HG03521 (cell line): ENCODE results near the gene SLC39A9.
"Not testable (repeated sequence)": the region's sequence is repeated elsewhere in the genome, so short reads cannot be mapped to it uniquely, and the experiment has no call there.

Experiments
- ATAC-seq: cut with Tn5 transposase; IDR thresholded peaks from one replicate; pipeline ENCODE4 v1.9.1; 2021; ENCODE audit warnings: mild to moderate bottlenecking, moderate library complexity; ENCODE audit not compliant: unreplicated experiment

SLC39A9 gene

GRCh38 chr14:69473946-69474345, 75.5 kb downstream of the SLC39A9 start:
- no peak for ATAC-seq

GRCh38 chr14:69475194-69475818, 76.8 kb downstream of the SLC39A9 start:
- ATAC-seq, result no peak

GRCh38 chr14:69476824-69477450, 78.4 kb downstream of the SLC39A9 start:
- ATAC-seq, result not testable (repeated sequence)

- not testable (repeated sequence) for ATAC-seq
These were observed 79.6 kb downstream of the SLC39A9 start for GRCh38 chr14:69478055-69478454.

- no peak for ATAC-seq
These were observed 81.2 kb downstream of the SLC39A9 start for GRCh38 chr14:69479696-69480095.

- no peak for ATAC-seq
These were observed 81.6 kb downstream of the SLC39A9 start for GRCh38 chr14:69480136-69480535.

GRCh38 chr14:69481815-69482568, 83.5 kb downstream of the SLC39A9 start:
- ATAC-seq, result peak; percentile 81

GRCh38 chr14:69483765-69484443, 85.4 kb downstream of the SLC39A9 start:
- ATAC-seq, result no peak

- no peak for ATAC-seq
These were observed 86.2 kb downstream of the SLC39A9 start, which contains the start of gene PLEKHD1 for GRCh38 chr14:69484444-69485314. Gene PLEKHD1, plus strand, starts transcription at chr14:69484728. Its CDS starts 238 bp downstream, at chr14:69484966.

GRCh38 chr14:69485315-69485660, 86.8 kb downstream of the SLC39A9 start:
- no peak for ATAC-seq

GRCh38 chr14:69485701-69486100, 87.2 kb downstream of the SLC39A9 start:
- ATAC-seq, result no peak

- no peak for ATAC-seq
These were observed 88.7 kb downstream of the SLC39A9 start for GRCh38 chr14:69487226-69487625.

GRCh38 chr14:69487771-69488170, 89.3 kb downstream of the SLC39A9 start:
- ATAC-seq, result no peak

- no peak for ATAC-seq
These were observed 91.0 kb downstream of the SLC39A9 start for GRCh38 chr14:69489495-69489894.

- no peak for ATAC-seq
These were observed 91.9 kb downstream of the SLC39A9 start for GRCh38 chr14:69490219-69490918.

GRCh38 chr14:69491193-69491592, 92.7 kb downstream of the SLC39A9 start:
- ATAC-seq, result no peak

- ATAC-seq, result no peak
These were observed 94.5 kb downstream of the SLC39A9 start for GRCh38 chr14:69493038-69493437.

- ATAC-seq, result no peak
These were observed 95.3 kb downstream of the SLC39A9 start for GRCh38 chr14:69493791-69494190.

GRCh38 chr14:69495341-69495921, 96.9 kb downstream of the SLC39A9 start:
- ATAC-seq, result no peak
